Activated B cell treated with CpG ODN at 0.5 μM for 24 hours (primary cell): ENCODE measurements around the gene PNMT. TPM values are rescaled to one million over a fixed set of nuclear protein-coding genes. Genes with fewer than 3 reads are reported as not detected.

Experiments used
- ATAC-seq: fragments of 200-7000 bp; cut with Tn5 transposase; one replicate; pipeline ENCODE4 v1.10.0; 2021; ENCODE audit warnings: low read depth, mild to moderate bottlenecking, moderate library complexity
- CTCF ChIA-PET: fragments of 350-600 bp; sonication (Branson Sonifier 250); formaldehyde crosslinking; loops from one replicate; lab custom pipeline; 2021; ENCODE audit warnings: antibody characterized with exemption; lab: Charles Lee
- POLR2A ChIA-PET: fragments of 350-600 bp; sonication (Branson Sonifier 250); formaldehyde crosslinking; loops from one replicate; lab custom pipeline; 2021; ENCODE audit warnings: antibody characterized with exemption; lab: Charles Lee
- DNase-seq: peaks from one replicate; pipeline ENCODE4 v3.0.0; 2022
- H3K27ac Mint-ChIP-seq: one replicate; pipeline ENCODE4 v1.8.0; 2020; ENCODE audit warnings: mixed read lengths
- H3K27me3 Mint-ChIP-seq: one replicate; pipeline ENCODE4 v1.8.0; 2021; ENCODE audit warnings: mixed read lengths
- H3K36me3 Mint-ChIP-seq: one replicate; pipeline ENCODE4 v1.8.0; 2021; ENCODE audit warnings: low read depth, mixed read lengths
- H3K4me1 Mint-ChIP-seq: one replicate; pipeline ENCODE4 v1.8.0; 2021; ENCODE audit warnings: mixed read lengths
- H3K4me3 Mint-ChIP-seq: one replicate; pipeline ENCODE4 v1.8.0; 2020; ENCODE audit warnings: mild to moderate bottlenecking, mixed read lengths
- H3K9me3 Mint-ChIP-seq: one replicate; pipeline ENCODE4 v1.8.0; 2020; ENCODE audit warnings: mixed read lengths
- intact Hi-C: fragments of 100-400 bp; cut with micrococcal nuclease; formaldehyde crosslinking; loops from one replicate; pipeline ENCODE4 v1.15.1; 2024
- total RNA-seq: library from RNA; stranded (reverse); gene quantifications from 2 replicates; pipeline ENCODE4 v1.2.3, GENCODE V29; 2022
- TF ChIP-seq, protein P1 (sequence below): fragments of 200-600 bp; IDR thresholded peaks from one replicate; pipeline ENCODE4 v1.8.0; 2022; ENCODE audit warnings: antibody characterized with exemption, mild to moderate bottlenecking

The PNMT gene
- total RNA-seq, 1 donor from 2014 or later: not detected

DNA sequence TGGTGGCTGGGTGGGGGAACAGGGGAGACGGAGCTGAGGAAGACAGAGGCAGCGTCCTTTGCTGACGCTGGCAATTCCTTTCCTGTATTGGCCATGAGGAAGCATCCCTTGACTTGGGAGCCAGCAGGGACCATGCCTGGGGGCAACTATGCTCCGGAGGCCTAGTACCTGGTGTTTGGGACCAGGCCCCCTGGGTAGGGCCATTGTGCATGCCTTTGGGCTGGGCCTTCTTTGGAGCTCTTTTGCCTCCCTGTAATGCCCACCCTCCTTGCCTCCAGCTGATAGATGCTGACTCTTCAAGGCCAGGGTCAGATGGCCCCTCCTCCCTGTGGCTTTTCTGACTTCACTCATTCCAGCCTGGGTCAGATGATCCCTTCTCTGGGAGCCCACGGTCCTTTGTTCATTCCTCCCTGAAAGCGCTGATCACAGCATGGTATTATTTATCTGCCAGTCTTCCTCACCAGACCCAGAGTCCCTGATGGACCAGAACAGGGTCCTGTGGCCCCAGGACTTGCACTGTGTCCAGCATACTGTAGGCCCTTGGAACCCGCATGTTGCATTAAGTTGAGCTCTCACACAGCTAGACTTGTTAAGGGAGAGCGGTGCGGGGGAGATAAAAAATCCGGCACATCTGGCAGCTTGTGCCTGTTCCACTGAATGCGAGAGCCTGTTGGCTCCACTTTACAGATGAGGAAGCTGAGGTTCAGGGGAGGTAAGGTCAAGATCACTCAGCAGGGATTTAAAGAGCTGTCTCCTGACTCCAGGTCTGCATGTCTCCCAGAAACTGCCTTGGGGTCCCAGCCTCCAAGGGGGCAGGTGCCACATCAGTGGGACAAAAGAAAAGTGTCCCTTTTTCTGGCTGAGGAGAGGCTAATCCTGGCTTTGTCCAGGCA is 28.4 kb upstream of the PNMT start:
- Mint-ChIP-seq H3K4me3 (peak overlapping the region; percentile 24), H3K9me3 (no peaks in the 10 kb centered on the region), H3K4me1 (peaks cover 73% of the 10 kb centered on the region), H3K27me3 (no peaks in the 10 kb centered on the region), H3K27ac (no peak overlapping the region), H3K36me3 (peaks cover 8% of the 10 kb centered on the region)
- CTCF ChIA-PET: interaction anchor here (1.5 kb wide), 1 partner anchor 16 kb away, joined by 4 read pairs; no protein-coding TSS in a partner anchor
- POLR2A ChIA-PET: no interaction called here
- intact Hi-C loops: loop anchor here (5.0 kb wide), 1 partner anchor 342 kb away; the partner anchor contains the start of gene PSMD3
- ATAC-seq: no peak
- TF ChIP-seq, protein P1, sequence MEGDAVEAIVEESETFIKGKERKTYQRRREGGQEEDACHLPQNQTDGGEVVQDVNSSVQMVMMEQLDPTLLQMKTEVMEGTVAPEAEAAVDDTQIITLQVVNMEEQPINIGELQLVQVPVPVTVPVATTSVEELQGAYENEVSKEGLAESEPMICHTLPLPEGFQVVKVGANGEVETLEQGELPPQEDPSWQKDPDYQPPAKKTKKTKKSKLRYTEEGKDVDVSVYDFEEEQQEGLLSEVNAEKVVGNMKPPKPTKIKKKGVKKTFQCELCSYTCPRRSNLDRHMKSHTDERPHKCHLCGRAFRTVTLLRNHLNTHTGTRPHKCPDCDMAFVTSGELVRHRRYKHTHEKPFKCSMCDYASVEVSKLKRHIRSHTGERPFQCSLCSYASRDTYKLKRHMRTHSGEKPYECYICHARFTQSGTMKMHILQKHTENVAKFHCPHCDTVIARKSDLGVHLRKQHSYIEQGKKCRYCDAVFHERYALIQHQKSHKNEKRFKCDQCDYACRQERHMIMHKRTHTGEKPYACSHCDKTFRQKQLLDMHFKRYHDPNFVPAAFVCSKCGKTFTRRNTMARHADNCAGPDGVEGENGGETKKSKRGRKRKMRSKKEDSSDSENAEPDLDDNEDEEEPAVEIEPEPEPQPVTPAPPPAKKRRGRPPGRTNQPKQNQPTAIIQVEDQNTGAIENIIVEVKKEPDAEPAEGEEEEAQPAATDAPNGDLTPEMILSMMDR: no peak
- no peak for DNase-seq

DNA sequence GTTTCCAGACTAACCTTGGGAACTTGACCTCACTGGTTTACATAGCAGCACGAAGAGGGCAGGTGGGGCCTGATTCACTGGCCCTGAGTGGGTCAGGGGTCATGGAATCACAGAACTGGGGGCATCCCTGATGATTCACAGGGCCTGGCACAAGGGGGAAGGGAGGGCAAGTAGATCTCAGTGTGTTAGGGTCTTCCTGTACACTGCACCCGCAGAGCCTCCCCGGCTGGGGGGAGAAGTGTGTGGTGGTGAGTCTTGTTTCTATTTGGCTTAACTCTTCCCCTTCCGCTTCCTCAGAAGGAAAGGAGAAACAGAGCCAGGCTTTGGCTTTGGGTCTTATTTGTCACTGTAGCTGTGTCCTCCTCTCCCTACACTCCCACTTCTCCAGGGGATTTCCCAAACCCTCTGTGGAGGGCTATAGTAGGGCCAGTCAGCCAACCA is 27.6 kb upstream of the PNMT start:
- POLR2A ChIA-PET: no interaction called here
- H3K4me1 Mint-ChIP-seq: peaks cover 77% of the 10 kb centered on the region
- peak overlapping the region; percentile 24 for H3K27ac Mint-ChIP-seq
- H3K4me3 Mint-ChIP-seq: no peak overlapping the region
- H3K9me3 Mint-ChIP-seq: no peaks in the 10 kb centered on the region
- ATAC-seq: no peak
- TF ChIP-seq, protein P1: no peak
- intact Hi-C loops: no loop called here
- DNase-seq: no peak
- CTCF ChIA-PET: interaction anchor here (0.7 to 1.5 kb wide), 2 partner anchors 17 to 19 kb away, joined by 3 to 4 read pairs; no protein-coding TSS in a partner anchor
- H3K36me3 Mint-ChIP-seq: peaks cover 13% of the 10 kb centered on the region
- H3K27me3 Mint-ChIP-seq: no peaks in the 10 kb centered on the region

DNA sequence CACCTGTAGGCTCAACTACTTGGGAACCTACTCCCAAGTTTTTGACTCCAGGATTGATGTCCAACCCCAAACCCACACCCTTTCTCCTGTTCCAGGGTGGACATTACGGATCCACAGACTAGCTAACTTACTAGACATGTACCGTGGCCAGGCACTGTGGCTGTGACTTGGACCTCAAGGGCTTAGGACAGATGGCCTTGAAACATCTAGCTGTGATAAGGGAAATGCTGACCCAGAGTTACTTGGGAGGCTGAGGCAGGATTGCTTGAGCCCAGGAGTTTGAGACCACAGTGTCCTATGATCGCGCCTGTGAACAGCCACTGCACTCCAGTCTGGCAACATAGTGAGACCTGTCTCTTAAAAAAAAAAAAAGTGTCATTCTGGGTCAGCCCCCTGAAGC is 27.2 kb upstream of the PNMT start:
- Mint-ChIP-seq H3K27me3 (no peaks in the 10 kb centered on the region), H3K9me3 (no peaks in the 10 kb centered on the region), H3K27ac (peak overlapping the region; percentile 24), H3K4me1 (peaks cover 75% of the 10 kb centered on the region), H3K36me3 (peaks cover 14% of the 10 kb centered on the region), H3K4me3 (no peak overlapping the region)
- intact Hi-C loops: no loop called here
- POLR2A ChIA-PET: no interaction called here
- ATAC-seq (no peak), DNase-seq (no peak)
- TF ChIP-seq, protein P1: no peak
- CTCF ChIA-PET: interaction anchor here (0.7 to 1.0 kb wide), 3 partner anchors 13 to 19 kb away, joined by 3 to 4 read pairs (median 3); no protein-coding TSS in a partner anchor

DNA sequence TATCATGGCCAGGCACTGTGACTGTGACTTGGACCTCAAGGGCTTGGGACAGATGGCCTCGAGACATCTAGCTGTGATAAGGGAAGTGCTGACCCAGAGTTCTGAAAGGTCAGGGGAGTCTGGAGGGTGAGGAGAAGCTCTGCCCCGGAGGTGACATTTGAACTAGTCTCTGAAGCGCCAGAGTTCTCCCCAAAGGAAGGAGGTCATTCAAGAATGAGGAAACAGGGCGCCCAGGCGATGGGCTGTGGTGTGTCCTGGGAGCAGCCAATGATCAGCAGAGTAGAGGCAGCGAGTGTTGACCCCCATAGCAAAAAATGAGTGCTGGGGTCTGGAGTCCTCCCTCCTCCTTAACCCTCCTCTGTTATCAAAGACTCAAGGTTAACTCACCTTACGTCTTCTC is 26.4 kb upstream of the PNMT start:
- POLR2A ChIA-PET: no interaction called here
- H3K36me3 Mint-ChIP-seq: peaks cover 14% of the 10 kb centered on the region
- intact Hi-C loops: no loop called here
- no peak overlapping the region for H3K4me3 Mint-ChIP-seq
- DNase-seq (no peak), ATAC-seq (no peak)
- peaks cover 67% of the 10 kb centered on the region for H3K4me1 Mint-ChIP-seq
- no peaks in the 10 kb centered on the region for H3K9me3 Mint-ChIP-seq
- H3K27me3 Mint-ChIP-seq: no peaks in the 10 kb centered on the region
- CTCF ChIA-PET: interaction anchor here (1.0 to 1.4 kb wide), 2 partner anchors 18 to 20 kb away, joined by 3 read pairs; no protein-coding TSS in a partner anchor
- H3K27ac Mint-ChIP-seq: no peak overlapping the region
- TF ChIP-seq, protein P1: no peak
